Fibroblast of lung (primary cell): ENCODE data around the gene CPSF4L.
"Not testable (repeated sequence)": the region's sequence is repeated elsewhere in the genome, so short reads cannot be mapped to it uniquely, and the experiment has no call there.

Experiments used
- EZH2 ChIP-seq: IDR thresholded peaks from 2 replicates; pipeline ENCODE4 v1.5.1; 2012; ENCODE audit warnings: low read length, control low read depth, mild to moderate bottlenecking; ENCODE audit errors: missing control alignments
- TF ChIP-seq, protein P1 (sequence below), 2 donors: IDR thresholded peaks in 1 of 2; conservative IDR thresholded peaks in 1 of 2; 1 replicate in 1 of 2; 2 replicates in 1 of 2; pipeline ENCODE4 v1.5.1; 2011 to 2012; ENCODE audit warnings: low read length in 2 of 2, control low read depth in 1 of 2, inconsistent platforms in 1 of 2, low read depth in 1 of 2, mild to moderate bottlenecking in 1 of 2

DNA sequence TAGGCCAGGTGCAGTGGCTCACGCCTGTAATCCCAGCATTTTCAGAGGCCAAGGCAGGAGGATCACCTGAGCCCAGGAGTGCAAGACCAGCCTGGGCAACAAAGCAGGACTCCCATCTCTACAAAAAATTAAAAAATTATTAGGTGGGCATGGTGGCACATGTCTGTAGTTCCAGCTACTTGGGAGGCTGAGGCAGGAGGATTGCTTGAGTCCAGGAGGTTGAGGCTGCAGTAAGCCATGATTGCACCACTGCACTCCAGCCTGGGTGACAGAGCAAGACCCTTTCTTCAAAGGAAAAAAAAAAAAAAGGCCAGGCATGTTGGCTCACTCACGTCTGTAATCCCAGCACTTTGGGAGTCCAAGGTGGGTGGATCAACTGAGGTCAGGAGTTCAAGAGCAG is 2.8 kb upstream of the CPSF4L start:
- TF ChIP-seq, protein P1, sequence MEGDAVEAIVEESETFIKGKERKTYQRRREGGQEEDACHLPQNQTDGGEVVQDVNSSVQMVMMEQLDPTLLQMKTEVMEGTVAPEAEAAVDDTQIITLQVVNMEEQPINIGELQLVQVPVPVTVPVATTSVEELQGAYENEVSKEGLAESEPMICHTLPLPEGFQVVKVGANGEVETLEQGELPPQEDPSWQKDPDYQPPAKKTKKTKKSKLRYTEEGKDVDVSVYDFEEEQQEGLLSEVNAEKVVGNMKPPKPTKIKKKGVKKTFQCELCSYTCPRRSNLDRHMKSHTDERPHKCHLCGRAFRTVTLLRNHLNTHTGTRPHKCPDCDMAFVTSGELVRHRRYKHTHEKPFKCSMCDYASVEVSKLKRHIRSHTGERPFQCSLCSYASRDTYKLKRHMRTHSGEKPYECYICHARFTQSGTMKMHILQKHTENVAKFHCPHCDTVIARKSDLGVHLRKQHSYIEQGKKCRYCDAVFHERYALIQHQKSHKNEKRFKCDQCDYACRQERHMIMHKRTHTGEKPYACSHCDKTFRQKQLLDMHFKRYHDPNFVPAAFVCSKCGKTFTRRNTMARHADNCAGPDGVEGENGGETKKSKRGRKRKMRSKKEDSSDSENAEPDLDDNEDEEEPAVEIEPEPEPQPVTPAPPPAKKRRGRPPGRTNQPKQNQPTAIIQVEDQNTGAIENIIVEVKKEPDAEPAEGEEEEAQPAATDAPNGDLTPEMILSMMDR (conservative IDR thresholded peaks at IDR 0.05 in 1 of 2, IDR thresholded peaks at IDR 0.05 in 1 of 2; ENCODE audit: low read depth in 1 of 2, low read length in 2 of 2) = not testable (repeated sequence)
- TF ChIP-seq EZH2 = not testable (repeated sequence)
